ENCODE results near the gene IKZF5. TPM values are rescaled to one million over a fixed set of nuclear protein-coding genes. Genes with fewer than 3 reads are reported as not detected.

Gene IKZF5
- total and polyA plus RNA-seq, 2 donors (not counting 1 experiment from before 2014, with no cell fraction given): 15.8 to 24.6 TPM

DNA sequence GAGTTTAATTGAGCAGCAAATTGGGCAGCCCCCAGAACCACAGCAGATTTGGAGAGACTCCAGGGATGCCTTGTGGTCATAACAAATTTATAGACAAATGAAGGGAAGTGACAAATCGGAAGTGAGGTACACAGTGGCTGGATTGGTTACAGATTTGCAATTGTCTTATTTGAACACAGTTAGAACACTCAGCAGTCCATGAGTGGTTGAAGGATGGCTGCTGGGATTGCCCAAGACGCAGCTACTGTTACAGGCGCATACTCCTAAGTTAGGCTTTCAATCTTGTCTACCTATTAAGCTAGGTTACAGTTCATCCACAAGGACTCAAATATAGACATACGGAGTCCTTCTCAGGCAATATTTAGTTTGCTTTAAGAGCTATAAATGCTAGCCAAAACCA lies 7.6 kb upstream of the IKZF5 start:
- no CpG with 5 or more reads among the region's 4 CpGs for WGBS (ENCODE audit: insufficient coverage)
- ATAC-seq (ENCODE audit: low read depth): no peak
- Mint-ChIP-seq H3K4me1 (no peaks in the 10 kb centered on the region), H3K27ac (no peak overlapping the region), H3K4me3 (no peak overlapping the region), H3K9me3 (ENCODE audit: insufficient read depth) (no peaks in the 10 kb centered on the region), H3K27me3 (no peaks in the 10 kb centered on the region)
- no peaks in the 10 kb centered on the region for H3K4me1 ChIP-seq (ENCODE audit: control insufficient read depth in 2 of 2, insufficient read depth in 2 of 2, low read length in 2 of 2)
- peaks cover 8% of the 10 kb centered on the region for H3K79me2 ChIP-seq (ENCODE audit: control insufficient read depth, insufficient read depth, low read length)
- no peaks in the 10 kb centered on the region for H4K20me1 ChIP-seq (ENCODE audit: control insufficient read depth, insufficient read depth, low read length, poor library complexity, severe bottlenecking)
- no peaks in the 10 kb centered on the region for H3K27me3 ChIP-seq (replicated peaks in 1 of 4; ENCODE audit: control extremely low read depth in 1 of 4, control insufficient read depth in 3 of 4, insufficient read depth in 4 of 4, low read length in 3 of 4)
- H3K9me3 ChIP-seq (ENCODE audit: control extremely low read depth in 1 of 3, control insufficient read depth in 2 of 3, insufficient read depth in 1 of 3, low read length in 2 of 3): no peaks in the 10 kb centered on the region
- no peak for TF ChIP-seq EZH2 (IDR thresholded peaks at IDR 0.05; ENCODE audit: borderline replicate concordance, insufficient read depth, low read depth, low read length, poor library complexity, severe bottlenecking)
- TF ChIP-seq, protein P1, sequence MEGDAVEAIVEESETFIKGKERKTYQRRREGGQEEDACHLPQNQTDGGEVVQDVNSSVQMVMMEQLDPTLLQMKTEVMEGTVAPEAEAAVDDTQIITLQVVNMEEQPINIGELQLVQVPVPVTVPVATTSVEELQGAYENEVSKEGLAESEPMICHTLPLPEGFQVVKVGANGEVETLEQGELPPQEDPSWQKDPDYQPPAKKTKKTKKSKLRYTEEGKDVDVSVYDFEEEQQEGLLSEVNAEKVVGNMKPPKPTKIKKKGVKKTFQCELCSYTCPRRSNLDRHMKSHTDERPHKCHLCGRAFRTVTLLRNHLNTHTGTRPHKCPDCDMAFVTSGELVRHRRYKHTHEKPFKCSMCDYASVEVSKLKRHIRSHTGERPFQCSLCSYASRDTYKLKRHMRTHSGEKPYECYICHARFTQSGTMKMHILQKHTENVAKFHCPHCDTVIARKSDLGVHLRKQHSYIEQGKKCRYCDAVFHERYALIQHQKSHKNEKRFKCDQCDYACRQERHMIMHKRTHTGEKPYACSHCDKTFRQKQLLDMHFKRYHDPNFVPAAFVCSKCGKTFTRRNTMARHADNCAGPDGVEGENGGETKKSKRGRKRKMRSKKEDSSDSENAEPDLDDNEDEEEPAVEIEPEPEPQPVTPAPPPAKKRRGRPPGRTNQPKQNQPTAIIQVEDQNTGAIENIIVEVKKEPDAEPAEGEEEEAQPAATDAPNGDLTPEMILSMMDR (IDR thresholded peaks at IDR 0.05): no peak
- H3K36me3 ChIP-seq (replicated peaks in 1 of 2; ENCODE audit: control extremely low read depth in 1 of 2, control insufficient read depth in 1 of 2, extremely low read depth in 1 of 2, insufficient read depth in 2 of 2, low read length in 1 of 2): no peaks in the 10 kb centered on the region
- ChIA-PET POLR2A (no interaction called here), CTCF (no interaction called here)
- H2AFZ ChIP-seq (ENCODE audit: insufficient read depth, low read depth, low read length, poor library complexity, severe bottlenecking): no peak overlapping the region
- no peak overlapping the region for H3K9ac ChIP-seq (ENCODE audit: low read length)
- H3K4me2 ChIP-seq (replicated peaks; ENCODE audit: low read depth, low read length, poor library complexity, severe bottlenecking): no peak overlapping the region
- no peak for DNase-seq
- H3K4me3 ChIP-seq (ENCODE audit: control extremely low read depth in 1 of 5, extremely low read depth in 1 of 5, insufficient read depth in 1 of 5, low read depth in 2 of 5, low read length in 4 of 5): no peak overlapping the region
- no peak overlapping the region for H3K27ac ChIP-seq (ENCODE audit: low read length in 2 of 2)
- intact Hi-C loops (cut with micrococcal nuclease): no loop called here

DNA sequence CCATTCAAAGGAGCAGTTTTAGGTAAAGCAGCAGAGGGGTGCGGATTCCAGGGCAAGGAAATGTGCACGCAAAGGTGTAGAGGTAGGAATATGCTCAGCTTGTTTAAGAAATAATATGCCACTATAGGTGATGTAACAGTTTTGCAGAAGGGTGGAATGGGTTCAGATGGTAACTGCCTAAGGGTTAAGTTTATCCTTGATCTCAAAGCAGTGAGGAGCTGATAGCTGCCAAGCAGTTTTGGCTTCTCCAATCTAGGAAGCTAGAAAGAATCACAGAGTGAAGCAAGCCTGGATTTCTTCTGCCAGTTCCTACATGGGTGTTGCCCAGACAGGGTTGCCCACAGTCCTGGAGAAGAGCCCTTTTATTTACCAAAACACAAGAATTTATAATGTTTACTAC lies 6.2 kb upstream of the IKZF5 start:
- H3K9me3 ChIP-seq (ENCODE audit: control extremely low read depth in 1 of 3, control insufficient read depth in 2 of 3, insufficient read depth in 1 of 3, low read length in 2 of 3): no peaks in the 10 kb centered on the region
- H4K20me1 ChIP-seq (ENCODE audit: control insufficient read depth, insufficient read depth, low read length, poor library complexity, severe bottlenecking): no peaks in the 10 kb centered on the region
- Mint-ChIP-seq H3K27me3 (no peaks in the 10 kb centered on the region), H3K9me3 (ENCODE audit: insufficient read depth) (no peaks in the 10 kb centered on the region), H3K27ac (no peak overlapping the region), H3K4me3 (no peak overlapping the region), H3K4me1 (peaks cover 12% of the 10 kb centered on the region)
- peaks cover 14% of the 10 kb centered on the region for H3K79me2 ChIP-seq (ENCODE audit: control insufficient read depth, insufficient read depth, low read length)
- POLR2A ChIA-PET: no interaction called here
- CTCF ChIA-PET: no interaction called here
- H3K4me1 ChIP-seq (ENCODE audit: control insufficient read depth in 2 of 2, insufficient read depth in 2 of 2, low read length in 2 of 2): peaks cover 3 to 6% of the 10 kb centered on the region in 2 donors
- H3K27me3 ChIP-seq (replicated peaks in 1 of 4; ENCODE audit: control extremely low read depth in 1 of 4, control insufficient read depth in 3 of 4, insufficient read depth in 4 of 4, low read length in 3 of 4): no peaks in the 10 kb centered on the region
- 100% methylated on average over 2 of the region's 2 CpGs for WGBS (ENCODE audit: insufficient coverage)
- DNase-seq (no peak), ATAC-seq (ENCODE audit: low read depth) (no peak)
- no peaks in the 10 kb centered on the region for H3K36me3 ChIP-seq (replicated peaks in 1 of 2; ENCODE audit: control extremely low read depth in 1 of 2, control insufficient read depth in 1 of 2, extremely low read depth in 1 of 2, insufficient read depth in 2 of 2, low read length in 1 of 2)
- intact Hi-C loops (cut with micrococcal nuclease): no loop called here
- no peak overlapping the region for H3K9ac ChIP-seq (ENCODE audit: low read length)
- TF ChIP-seq, protein P1 (IDR thresholded peaks at IDR 0.05): no peak
- TF ChIP-seq EZH2 (IDR thresholded peaks at IDR 0.05; ENCODE audit: borderline replicate concordance, insufficient read depth, low read depth, low read length, poor library complexity, severe bottlenecking): no peak
- no peak overlapping the region for H3K4me3 ChIP-seq (ENCODE audit: control extremely low read depth in 1 of 5, extremely low read depth in 1 of 5, insufficient read depth in 1 of 5, low read depth in 2 of 5, low read length in 4 of 5)
- no peak overlapping the region for H3K4me2 ChIP-seq (replicated peaks; ENCODE audit: low read depth, low read length, poor library complexity, severe bottlenecking)
- H3K27ac ChIP-seq (ENCODE audit: low read length in 2 of 2): no peak overlapping the region
- no peak overlapping the region for H2AFZ ChIP-seq (ENCODE audit: insufficient read depth, low read depth, low read length, poor library complexity, severe bottlenecking)

Data from B cell (primary cell).